GM19463 (cell line): ENCODE results near the gene STK10.
"Not testable (repeated sequence)": the region's sequence is repeated elsewhere in the genome, so short reads cannot be mapped to it uniquely, and the experiment has no call there.

Source experiments
- ATAC-seq: cut with Tn5 transposase; IDR thresholded peaks from one replicate; pipeline ENCODE4 v1.9.1; 2021; ENCODE audit warnings: mild to moderate bottlenecking, moderate library complexity; ENCODE audit not compliant: unreplicated experiment

The STK10 gene

DNA sequence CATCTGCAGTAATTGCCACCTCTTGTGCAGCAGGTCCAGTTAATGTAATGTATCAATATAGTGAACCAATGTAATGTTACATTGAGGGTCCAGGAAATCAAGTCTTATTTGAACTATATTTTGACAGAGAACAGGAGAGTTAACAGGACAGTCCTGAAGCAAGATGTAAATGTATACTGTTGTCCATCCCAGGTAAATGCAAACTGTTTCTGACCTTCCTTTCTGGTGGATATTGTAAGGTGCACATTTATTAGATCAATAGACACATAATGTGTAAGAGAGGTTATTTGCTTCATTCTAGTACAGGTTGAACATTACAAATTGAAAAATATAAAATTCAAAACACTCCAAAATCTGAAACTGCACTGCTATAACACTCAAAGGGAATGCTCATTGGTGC lies 158.1 kb downstream of the STK10 start:
- ATAC-seq, result no peak

DNA sequence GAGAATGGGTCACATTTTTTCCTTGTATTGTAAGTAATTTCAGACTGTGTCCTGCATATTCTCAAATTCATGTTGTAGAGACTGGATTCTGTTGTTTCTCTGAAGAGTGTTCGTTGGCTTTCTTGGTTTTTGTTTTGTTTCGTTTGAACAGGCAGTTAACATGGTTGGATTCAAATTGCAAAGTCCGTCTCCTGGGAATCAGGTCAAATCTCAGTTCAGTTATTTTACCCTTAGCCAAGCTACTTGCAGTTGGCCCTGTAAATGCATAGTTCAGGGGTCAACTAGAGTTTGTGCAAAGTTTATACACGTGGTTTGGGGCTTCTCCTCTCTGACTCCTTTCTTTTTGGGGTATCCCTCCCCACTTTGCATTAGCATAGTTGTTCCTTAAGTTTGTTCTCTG lies 159.9 kb downstream of the STK10 start:
- no peak for ATAC-seq

DNA sequence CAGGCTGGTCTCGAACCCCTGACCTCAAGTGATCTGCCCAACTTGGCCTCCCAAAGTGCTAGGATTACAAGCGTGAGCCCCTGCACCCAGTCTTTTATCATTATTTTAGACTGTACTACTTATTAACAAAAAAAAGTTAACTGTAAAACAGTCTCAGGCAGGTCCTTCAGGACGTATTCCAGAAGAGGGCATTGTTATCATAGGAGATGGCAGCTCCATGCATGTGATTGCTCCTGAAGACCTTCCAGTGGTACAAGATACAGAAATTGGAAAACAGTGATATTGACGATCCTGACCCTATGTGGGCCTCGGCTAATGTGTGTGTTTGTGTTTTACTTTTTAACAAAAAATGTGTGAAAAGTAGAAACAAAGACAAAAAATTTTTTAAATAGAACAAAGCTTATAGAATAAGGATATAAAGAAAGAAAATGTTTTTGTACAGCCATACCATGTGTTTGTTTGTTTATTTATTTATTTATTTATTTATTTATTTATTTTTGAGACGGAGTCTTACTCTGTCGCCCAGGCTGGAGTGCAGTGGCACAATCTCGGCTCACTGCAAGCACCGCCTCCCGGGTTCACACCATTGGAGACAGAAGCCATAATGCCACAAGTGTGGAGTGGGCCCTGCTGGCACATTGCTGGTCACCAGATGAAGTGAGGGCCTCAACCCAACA lies 167.8 kb downstream of the STK10 start:
- ATAC-seq, result not testable (repeated sequence)

DNA sequence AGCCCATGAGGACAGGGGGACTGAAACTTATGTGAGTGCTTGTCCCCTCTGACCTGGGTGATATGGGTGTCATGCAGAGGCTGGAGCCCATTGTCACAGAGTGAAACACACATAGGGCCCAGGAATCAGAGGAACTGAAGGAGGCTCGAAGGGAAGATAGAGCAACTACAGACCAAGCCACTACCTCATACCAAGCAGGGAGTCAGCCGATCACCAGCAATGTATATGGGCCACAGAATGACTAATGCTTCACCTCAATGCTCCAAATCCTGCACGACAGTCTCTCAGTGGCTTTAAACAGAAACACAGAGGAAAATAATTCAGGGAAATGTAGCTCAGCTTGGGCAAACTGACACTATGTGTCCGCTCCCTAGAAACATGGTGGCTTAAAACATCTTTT lies 172.7 kb downstream of the STK10 start:
- ATAC-seq, result no peak

DNA sequence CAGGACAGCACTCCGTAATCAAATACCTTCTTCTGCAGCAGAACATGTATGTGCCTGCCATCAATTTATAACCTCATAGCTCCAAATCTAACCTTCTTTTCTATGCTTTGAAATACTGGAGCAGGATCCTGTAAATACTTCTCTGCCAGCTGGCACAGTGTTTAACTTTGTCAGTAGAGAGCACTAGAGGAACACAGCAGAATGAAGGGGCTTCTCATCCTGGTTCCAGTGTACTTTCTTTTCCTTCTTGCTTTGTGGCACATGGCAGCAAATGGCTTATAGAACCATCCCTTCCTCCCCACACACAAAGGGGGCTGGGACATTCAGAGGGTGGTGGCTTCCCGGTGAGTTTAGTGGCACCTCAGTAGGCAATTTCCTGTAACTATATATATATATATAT lies 177.7 kb downstream of the STK10 start:
- no peak for ATAC-seq

DNA sequence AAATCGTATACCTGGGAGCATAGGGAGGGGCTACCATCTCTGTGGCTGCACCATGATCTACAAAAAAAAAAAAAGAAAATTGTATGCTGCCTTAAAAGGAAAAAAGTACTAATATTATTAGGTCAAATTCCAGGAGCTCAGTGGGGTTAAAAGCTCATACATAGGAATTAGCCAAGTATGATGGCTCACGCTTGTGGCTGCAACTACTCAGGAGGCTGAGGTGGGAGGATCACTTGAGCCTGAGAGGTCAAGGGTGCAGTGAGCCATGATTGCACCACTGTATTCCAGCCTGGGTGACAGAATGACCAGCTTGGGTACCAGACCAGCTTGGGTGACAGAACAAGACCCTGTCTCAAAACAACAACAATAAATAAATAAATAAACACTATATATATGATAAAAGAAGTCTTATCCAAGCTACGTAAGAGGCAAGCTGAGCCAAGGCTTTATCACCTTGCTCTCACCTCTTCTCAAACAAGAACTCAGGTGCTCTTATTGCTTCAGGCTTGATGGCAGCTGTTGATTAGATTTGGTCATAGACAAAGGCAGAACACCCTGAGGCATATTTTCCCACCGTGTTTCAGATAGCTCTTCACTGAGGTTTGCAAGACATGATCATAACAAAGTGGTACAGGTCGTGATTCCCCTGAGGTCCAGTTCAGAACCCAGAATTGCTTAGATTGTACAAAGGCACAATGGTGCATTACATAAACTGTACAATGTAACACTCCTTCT lies 178.3 kb downstream of the STK10 start:
- ATAC-seq, result no peak

DNA sequence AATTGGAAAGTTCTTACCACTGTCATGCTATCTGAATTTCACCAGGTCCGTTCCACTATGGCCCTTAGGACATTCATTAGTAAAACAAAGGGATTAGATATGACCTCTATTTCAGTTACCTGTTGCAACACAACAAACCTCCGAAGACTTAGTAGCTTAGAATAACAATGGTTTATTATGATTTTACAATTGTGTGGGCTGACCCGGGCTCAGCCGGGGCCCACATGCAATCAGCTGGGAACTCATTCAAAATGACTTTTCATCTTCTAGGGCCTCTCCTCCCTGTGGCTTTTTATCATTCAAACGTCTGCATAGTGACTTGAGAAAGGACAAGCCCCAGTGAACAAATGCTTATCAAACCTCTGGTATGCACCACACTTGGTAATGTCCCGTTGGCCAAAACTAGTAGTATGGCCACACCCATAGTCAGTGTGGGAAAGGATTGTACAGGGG lies 179.3 kb downstream of the STK10 start:
- no peak for ATAC-seq

DNA sequence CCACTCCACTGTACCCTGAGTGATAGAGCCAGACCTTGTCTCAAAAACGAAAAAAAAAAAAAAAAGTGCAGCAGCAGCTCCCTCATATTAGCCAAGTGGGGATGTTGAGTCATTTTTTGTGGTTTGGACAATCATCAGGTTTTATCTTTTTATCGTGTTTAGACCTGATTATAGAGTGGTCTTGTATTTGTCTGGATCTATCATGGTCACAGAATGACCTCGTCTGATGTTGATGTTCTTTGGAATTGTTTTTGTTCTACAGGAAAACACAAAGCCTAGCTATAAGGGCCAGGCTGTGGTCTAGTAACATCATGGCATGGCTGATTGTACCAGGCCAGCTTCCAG lies 179.9 kb downstream of the STK10 start:
- ATAC-seq, result no peak

DNA sequence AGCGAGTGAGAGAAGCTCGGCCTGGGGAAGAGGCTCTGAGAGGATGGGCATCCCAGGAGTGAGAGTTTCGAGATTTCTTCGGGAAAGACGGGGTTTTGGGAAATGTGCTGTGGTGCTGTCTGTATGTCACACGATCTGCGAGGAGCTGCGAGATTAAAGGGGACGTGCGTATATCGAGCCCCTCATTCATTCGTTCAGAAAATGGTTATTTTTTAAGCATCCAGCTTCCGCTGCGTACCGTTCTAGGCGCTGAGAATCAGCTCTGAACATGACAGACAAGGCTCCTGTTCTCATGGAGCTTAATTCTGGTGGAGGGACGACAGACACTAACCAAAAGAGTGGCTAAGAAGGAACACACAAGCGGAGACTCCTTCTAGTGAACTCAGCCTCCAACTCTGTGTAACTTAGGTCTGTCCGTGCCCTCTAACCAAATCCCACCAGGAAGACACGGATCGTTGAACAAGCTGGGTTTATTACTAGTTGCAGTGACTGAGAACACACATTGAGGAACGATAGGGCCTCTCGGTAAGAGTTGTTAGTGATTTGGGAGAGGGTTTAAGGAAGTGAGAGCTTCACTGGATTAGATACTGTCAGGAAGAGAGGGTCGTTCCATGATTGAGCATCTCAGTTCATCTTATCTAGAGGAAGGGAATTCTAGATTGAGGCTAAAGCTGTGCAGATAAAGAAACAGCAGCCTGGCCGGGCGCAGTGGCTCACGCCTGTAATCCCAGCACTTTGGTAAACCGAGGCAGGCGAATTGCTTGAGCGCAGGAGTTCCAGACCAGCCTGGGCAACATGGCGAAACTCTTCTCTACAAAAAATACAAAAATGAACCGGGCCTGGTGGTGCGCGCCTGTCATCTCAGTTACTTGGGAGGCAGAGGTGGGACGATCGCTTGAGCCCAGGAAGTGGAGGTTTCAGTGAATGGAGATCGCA lies 180.6 kb downstream of the STK10 start:
- no peak for ATAC-seq

DNA sequence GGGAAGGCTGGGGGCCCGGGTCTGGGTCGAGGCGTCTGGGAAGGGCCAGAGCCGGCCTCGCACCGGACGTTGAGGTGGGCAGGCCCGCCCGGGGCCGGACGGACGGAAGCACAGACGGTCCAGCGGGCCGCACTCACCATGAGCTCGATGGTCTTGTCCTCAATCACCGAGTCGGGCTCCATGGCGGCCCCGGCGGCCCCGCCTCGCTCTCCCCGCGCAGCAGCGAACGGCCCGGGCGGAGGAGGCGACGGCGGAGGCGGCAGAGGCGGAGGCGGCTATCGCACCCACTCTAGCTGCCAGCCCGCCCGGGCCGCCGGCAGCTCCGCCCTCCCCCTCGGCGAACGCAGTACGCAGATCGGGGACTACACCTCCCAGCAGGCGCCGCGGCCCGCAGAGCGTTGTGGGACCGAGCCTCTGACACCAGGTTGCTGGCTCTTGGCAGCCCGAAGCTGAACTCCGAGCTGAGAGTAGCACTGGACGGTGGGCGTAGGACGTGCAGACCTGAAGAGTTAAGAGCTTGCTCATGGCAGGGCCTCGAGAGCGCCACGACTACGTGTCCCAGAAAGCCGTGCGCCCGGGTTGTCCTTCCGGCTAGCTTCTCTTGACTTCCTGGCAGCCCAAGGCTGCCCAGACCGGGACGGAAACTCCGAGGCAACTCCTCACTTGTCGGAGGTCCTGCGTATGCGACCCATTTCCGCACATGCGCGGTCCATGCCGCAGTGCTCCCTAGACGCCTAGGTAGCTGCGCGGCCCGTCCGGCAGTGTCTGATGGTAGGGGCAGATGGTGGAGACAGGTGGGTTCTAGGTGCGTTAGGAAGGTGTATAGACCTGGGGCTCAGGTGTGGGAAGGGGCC lies 181.5 kb downstream of the STK10 start, which contains the start of gene FBXW11:
FBXW11 (minus strand) TSS at position 318 of the 854 bp plus-strand sequence; CDS start at position 182, 136 bp downstream.
- ATAC-seq, result peak; percentile 82

DNA sequence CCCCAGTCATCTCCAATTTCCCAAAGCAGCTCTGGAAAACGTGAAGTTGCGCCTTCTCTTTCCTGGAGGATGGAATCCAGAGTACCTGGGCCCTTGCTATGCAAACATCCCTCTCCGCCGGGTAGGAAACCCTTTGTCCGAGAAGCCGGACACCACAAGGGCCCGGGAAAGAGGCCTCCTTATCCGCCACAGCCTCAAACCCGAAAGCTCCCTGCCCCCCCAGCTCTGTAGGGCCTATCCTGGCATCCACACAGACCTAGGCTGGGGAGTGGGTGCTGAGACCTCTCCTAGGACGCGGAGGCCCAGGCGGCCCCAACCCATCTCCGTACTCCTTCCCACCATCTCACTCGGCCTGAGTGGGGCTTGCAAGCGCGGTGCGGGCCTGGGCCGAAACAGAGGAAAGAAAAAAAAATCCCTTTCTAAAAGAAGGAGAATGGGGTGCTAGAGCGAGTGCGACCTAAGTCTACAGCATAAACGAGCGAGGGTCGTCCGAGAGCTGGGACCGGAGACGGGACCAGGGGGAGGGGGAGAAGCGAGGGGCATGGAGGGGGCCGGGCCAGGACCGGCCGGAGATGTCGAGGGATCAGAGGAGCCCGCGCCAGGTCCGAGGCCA lies 182.2 kb downstream of the STK10 start:
- peak; percentile 1 for ATAC-seq

DNA sequence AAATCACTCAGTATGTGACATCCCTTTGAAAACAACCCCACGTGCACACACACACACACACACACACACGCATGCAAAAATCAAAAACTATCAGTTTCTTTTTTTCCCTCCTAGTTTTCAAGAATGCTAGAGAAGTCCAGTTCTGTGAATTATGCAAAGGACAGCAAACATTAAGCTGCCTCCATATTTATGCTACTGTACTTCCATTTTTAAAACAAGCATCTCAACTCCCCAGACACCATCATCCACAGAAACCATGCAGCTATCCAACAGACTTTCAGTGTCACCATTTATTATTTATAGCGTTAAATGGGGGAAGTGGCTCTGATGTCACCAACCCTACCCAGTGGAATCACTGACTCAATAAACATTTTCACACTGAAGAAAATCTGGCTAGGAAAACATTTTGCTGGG lies 183.2 kb downstream of the STK10 start:
- no peak for ATAC-seq

DNA sequence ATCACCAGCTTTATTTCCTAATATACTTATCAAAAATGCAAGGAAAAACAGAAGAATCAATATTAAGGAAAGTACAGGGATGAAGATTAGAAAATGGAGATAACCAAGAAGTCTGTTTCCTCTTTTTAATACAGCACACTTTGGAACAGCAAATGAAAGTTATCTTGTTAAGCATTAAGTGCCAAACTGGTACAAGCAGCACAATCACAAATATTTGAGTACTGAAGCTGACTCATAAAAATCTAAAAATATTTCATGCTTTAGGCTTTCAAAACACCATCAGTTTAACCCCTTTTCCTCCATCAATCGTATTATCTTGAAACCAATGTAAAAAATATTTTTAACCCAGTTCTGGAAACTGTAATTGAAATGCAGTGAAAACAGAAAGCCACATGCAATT lies 184.3 kb downstream of the STK10 start:
- ATAC-seq, result no peak

DNA sequence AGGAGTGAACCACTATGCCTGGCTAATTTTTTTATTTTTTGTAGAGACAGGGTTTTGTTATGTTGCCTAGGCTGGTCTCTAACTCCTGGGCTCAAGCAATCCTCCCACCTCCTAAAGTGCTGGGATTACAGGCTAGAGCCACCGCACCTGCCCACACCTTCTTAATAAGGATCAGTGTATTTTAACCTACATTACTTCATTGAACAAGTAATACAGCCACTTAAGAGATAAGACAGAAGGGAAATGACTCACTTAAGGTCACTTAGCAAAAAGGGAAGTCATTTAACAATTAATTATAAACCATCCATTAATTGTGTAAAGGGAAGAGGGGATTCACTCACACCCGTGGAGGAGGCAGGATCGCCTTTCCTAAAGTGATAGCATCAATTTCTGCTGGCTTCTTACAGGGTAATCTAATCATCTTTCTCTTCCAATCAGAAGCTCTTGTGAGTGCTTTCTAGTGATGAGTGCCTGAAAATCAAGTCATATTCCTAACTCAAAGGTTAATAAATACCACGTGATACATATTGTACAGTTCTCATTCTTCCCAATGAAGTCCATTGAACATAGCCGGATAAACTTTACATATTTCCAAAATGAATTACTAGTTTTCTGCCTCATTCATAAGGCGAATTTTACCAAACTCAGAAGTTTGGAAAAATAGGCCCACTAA lies 185.0 kb downstream of the STK10 start:
- no peak for ATAC-seq

DNA sequence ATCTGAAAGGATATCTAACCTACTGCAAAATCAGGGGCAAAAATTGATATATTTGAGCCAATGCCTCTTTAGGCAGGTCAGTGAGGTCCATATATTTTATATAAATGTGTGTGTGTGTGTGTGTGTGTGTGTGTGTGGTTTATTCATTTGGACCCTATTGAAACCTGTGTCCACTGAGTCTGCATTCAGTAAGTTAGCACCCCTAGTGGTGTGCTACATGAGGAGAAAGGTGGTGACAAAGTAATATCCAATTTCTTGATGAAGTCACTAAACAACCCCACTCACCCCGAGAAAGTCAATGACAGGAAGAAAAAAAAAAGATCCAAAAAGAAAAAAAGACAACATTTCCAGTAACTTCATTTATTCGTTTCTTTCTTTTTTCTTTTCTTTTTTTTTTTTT lies 185.7 kb downstream of the STK10 start:
- no peak for ATAC-seq

DNA sequence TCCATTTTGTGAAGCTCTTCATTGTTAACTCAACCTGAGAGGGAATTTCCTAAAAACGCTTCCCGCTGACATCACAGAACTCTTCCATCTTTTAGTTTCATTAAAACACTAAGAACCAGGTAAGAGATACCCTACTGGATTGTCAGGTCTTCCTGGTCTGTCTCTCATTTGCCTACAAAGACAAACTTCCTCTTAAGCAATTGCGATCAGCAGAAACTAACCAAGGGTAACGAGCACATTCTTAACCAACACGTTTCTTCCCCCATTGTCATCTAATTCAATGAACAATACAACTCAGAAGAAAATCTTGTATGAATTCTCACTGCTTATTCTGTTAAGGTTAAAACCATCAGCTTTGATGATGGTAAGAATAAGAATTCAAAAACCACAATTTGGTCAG lies 188.1 kb downstream of the STK10 start:
- ATAC-seq, result no peak

DNA sequence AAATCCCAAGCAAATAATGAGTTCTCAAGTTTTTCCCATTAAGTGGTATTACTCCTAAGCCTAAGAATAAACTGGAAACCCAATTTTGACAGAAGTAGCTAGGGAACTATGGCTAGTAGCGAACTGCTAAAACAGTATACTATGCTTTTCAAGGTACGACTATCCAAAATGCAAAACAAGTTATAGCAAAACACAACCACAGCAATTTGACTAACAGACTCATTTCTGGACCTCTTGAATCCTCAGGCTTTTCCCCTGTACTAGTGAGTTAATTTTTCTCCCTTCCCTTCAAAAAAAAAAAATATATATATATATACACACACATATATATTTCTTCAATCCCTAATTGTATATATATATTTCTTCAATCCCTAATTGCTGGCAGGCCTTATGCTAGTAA lies 188.9 kb downstream of the STK10 start:
- no peak for ATAC-seq

DNA sequence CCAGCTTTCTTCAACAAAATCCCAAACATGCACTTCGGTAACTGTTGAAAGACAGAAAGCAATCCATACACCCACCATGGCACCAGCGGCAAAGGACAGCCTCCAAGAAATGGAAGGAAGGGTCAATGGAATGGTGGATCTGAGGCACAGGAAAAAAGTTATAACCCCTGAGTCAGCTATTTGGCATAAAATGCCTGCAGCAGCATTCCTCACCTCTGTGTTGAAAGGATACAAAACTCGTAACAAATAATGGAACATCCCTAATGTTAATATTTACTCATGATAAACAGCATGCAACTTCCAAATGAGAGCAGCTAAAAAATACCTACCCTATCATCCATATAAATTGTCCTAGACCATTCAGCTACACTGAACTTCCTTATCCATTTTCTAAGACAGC lies 191.0 kb downstream of the STK10 start:
- no peak for ATAC-seq

DNA sequence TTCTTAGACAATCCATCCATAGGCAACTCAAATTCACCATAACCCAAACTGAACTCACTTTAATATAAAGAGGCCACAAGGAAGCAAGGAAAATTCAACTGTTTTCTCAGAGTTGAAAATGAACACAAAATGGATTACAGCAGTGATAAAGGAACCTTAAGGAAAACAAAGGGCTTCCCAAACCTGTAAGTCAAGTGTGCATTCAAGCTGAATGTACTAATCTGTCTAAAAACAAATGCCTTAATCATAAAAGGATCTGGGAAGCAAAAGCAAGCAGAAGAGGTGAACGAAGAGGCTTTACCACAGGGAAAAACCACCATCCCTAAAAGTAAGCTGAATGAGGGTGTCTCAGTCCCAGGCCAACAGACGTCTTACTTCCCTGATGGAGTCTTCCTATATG lies 195.2 kb downstream of the STK10 start:
- no peak for ATAC-seq

DNA sequence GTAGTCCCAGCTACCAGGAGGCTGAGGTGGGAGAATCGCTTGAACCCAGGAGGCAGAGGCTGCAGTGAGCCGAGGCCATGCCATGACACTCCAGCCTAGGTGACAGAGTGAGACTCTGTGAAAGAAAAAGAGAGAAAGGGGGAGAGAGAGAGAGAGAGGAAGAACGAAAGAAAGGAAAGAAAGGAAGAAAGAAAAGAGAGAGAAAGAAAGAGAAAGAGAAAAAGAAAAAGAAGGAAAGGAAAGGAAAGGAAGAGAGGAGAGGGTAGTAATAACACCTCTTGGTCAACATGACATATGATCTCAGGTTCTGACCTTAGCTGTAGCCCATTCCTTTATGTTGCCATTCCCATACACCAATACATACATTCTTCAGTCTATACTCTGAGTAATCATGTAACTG lies 195.7 kb downstream of the STK10 start:
- no peak for ATAC-seq
